Stomach (tissue), 4 donors: ENCODE measurements around the gene NECTIN1.

Experiments
- EP300 ChIP-seq: sonication (generic); formaldehyde crosslinking; IDR thresholded peaks from one replicate; pipeline ENCODE4 v1.6.1; 2017; ENCODE audit warnings: antibody characterized with exemption
- TF ChIP-seq, protein P1 (sequence below), 7 experiments: fragments of 450-650 bp in 4 of 7; fragments of 200-600 bp in 3 of 7; sonication (generic) in 3 of 7; IDR thresholded peaks; one replicate each; pipeline ENCODE4 v1.5.1; 2016 to 2019; ENCODE audit warnings: antibody characterized with exemption in 7 of 7, control low read depth in 2 of 7, mild to moderate bottlenecking in 1 of 7

DNA sequence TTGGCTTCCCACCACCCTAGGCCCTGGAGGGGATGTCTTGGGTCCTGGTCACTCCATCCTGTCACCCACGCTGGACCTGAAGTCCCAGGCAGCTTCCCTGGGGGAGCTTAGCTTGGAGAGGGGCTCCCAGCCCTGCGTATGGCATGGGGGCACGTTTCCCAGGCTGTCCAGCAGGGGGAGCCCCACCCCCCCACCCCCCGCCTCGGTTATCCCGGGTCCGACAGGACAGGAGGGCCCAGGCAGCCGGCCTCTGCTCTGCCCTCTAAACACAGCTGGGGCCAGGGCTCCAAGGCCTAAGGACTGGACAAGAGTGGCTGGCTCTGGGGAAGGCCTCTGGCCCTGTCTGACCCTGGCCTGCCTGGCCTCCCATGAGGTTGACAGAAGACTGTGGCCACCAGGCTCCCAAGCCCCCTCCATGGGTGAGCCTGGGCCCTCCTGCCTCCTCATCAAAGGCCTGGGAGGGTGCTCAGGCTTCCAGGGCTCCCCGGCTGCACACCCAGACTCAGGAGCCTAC lies 104.8 kb downstream of the NECTIN1 start:
- no peak for TF ChIP-seq EP300
- TF ChIP-seq, protein P1, sequence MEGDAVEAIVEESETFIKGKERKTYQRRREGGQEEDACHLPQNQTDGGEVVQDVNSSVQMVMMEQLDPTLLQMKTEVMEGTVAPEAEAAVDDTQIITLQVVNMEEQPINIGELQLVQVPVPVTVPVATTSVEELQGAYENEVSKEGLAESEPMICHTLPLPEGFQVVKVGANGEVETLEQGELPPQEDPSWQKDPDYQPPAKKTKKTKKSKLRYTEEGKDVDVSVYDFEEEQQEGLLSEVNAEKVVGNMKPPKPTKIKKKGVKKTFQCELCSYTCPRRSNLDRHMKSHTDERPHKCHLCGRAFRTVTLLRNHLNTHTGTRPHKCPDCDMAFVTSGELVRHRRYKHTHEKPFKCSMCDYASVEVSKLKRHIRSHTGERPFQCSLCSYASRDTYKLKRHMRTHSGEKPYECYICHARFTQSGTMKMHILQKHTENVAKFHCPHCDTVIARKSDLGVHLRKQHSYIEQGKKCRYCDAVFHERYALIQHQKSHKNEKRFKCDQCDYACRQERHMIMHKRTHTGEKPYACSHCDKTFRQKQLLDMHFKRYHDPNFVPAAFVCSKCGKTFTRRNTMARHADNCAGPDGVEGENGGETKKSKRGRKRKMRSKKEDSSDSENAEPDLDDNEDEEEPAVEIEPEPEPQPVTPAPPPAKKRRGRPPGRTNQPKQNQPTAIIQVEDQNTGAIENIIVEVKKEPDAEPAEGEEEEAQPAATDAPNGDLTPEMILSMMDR (IDR thresholded peaks at IDR 0.05): peak in 3 of 7 experiments; percentile 33 to 55 (median 40)
